Neural cell (in vitro differentiated cells): ENCODE results near the gene ADGRA1. TPM values are rescaled to one million over a fixed set of nuclear protein-coding genes. Genes with fewer than 3 reads are reported as not detected.

ENCODE experiments used
- H2AFZ ChIP-seq: fragments of 200-600, 300-800 bp; sonication (generic), shearing (Covaris generic); 2 replicates; pipeline ENCODE4 v1.6.0; 2014; ENCODE audit warnings: low read depth, mild to moderate bottlenecking, antibody characterized with exemption, low read length, moderate library complexity
- H3F3A ChIP-seq: fragments of 200-600 bp; shearing (Covaris generic); 2 replicates; pipeline ENCODE4 v1.6.1; 2016; ENCODE audit warnings: mild to moderate bottlenecking, moderate library complexity, mixed read lengths, antibody characterized with exemption, low read length; ENCODE audit not compliant: insufficient read depth, poor library complexity, severe bottlenecking
- H3K27ac ChIP-seq: fragments of 200-600, 300-800 bp; sonication (generic), shearing (Covaris generic); 2 replicates; pipeline ENCODE4 v1.5.1; 2014; ENCODE audit warnings: mild to moderate bottlenecking, low read length, moderate library complexity
- H3K27me3 ChIP-seq: fragments of 300-800, 200-600 bp; sonication (generic), shearing (Covaris generic); 2 replicates; pipeline ENCODE4 v1.6.0; 2014; ENCODE audit warnings: mild to moderate bottlenecking, low read depth, low read length, moderate library complexity; ENCODE audit not compliant: insufficient read depth
- H3K36me3 ChIP-seq: fragments of 300-800, 200-600 bp; sonication (generic), shearing (Covaris generic); 2 replicates; pipeline ENCODE4 v1.5.1; 2014; ENCODE audit warnings: mild to moderate bottlenecking, antibody characterized with exemption, low read length, moderate library complexity; ENCODE audit not compliant: insufficient read depth
- H3K4me2 ChIP-seq: fragments of 300-800, 200-600 bp; sonication (generic), shearing (Covaris generic); 2 replicates; pipeline ENCODE4 v1.6.0; 2014; ENCODE audit warnings: mild to moderate bottlenecking, low read length
- H3K4me3 ChIP-seq: fragments of 300-800, 200-600 bp; sonication (generic), shearing (Covaris generic); 2 replicates; pipeline ENCODE4 v1.5.1; 2014; ENCODE audit warnings: mild to moderate bottlenecking, low read length, moderate library complexity
- H3K79me2 ChIP-seq: fragments of 200-600 bp; shearing (Covaris generic); replicated peaks from 2 replicates; pipeline ENCODE4 v1.6.0; 2014; ENCODE audit warnings: mild to moderate bottlenecking, low read length, moderate library complexity; ENCODE audit not compliant: insufficient read depth
- H3K9ac ChIP-seq: fragments of 300-800, 200-600 bp; sonication (generic), shearing (Covaris generic); 2 replicates; pipeline ENCODE4 v1.6.1; 2016; ENCODE audit warnings: mild to moderate bottlenecking, low read length, mixed read lengths
- H3K9me2 ChIP-seq: fragments of 200-600 bp; shearing (Covaris generic); 2 replicates; pipeline ENCODE4 v1.6.1; 2016; ENCODE audit warnings: mild to moderate bottlenecking, low read length, mixed read lengths; ENCODE audit not compliant: insufficient read depth
- H3K9me3 ChIP-seq: fragments of 200-600, 300-800 bp; sonication (generic), shearing (Covaris generic); 2 replicates; pipeline ENCODE4 v1.6.1; 2016; ENCODE audit warnings: mild to moderate bottlenecking, mixed run types, low read length, moderate library complexity, mixed read lengths
- H4K20me1 ChIP-seq: fragments of 200-600 bp; shearing (Covaris generic); 2 replicates; pipeline ENCODE4 v1.6.1; 2016; ENCODE audit warnings: mild to moderate bottlenecking, mixed run types; ENCODE audit not compliant: insufficient read depth
- CTCF ChIP-seq: fragments of 450-650 bp; IDR thresholded peaks from 2 replicates; pipeline ENCODE4 v1.5.1; 2014; ENCODE audit warnings: antibody characterized with exemption, mild to moderate bottlenecking, moderate library complexity; ENCODE audit not compliant: poor library complexity, severe bottlenecking
- EP300 ChIP-seq: fragments of 450-650 bp; conservative IDR thresholded peaks from 2 replicates; pipeline ENCODE4 v1.6.1; 2014; ENCODE audit warnings: antibody characterized with exemption, mild to moderate bottlenecking, moderate library complexity; ENCODE audit not compliant: poor library complexity, severe bottlenecking
- EZH2 ChIP-seq: fragments of 200-600, 300-800 bp; shearing (Covaris generic), sonication (generic); IDR thresholded peaks from 2 replicates; pipeline ENCODE4 v1.6.1; 2014; ENCODE audit warnings: antibody characterized with exemption, low read length, borderline replicate concordance, mild to moderate bottlenecking; ENCODE audit not compliant: insufficient read depth, poor library complexity, severe bottlenecking
- MXI1 ChIP-seq: fragments of 450-650 bp; conservative IDR thresholded peaks from 2 replicates; pipeline ENCODE4 v1.6.1; 2014; ENCODE audit warnings: antibody characterized with exemption, mild to moderate bottlenecking; ENCODE audit not compliant: poor library complexity, severe bottlenecking
- POLR2AphosphoS5 ChIP-seq: IDR thresholded peaks from 2 replicates; pipeline ENCODE4 v1.6.1; 2012
- RAD21 ChIP-seq: fragments of 450-650 bp; conservative IDR thresholded peaks from 2 replicates; pipeline ENCODE4 v1.6.1; 2014; ENCODE audit warnings: antibody characterized with exemption, mild to moderate bottlenecking, moderate library complexity
- REST ChIP-seq: IDR thresholded peaks from 2 replicates; pipeline ENCODE4 v1.6.1; 2012; ENCODE audit warnings: borderline replicate concordance
- SMC3 ChIP-seq: fragments of 450-650 bp; conservative IDR thresholded peaks from 2 replicates; pipeline ENCODE4 v1.6.1; 2014; ENCODE audit warnings: antibody characterized with exemption, mild to moderate bottlenecking, moderate library complexity; ENCODE audit not compliant: poor library complexity
- TAF1 ChIP-seq: IDR thresholded peaks from 2 replicates; pipeline ENCODE4 v1.6.1; 2012; ENCODE audit warnings: low read depth
- polyA plus RNA-seq: library from polyadenylated mRNA; depleted of rRNA; stranded (reverse); fragments of >200 nt; gene quantifications from 2 replicates; pipeline ENCODE4 v1.2.3, GENCODE V29; 2014

The ADGRA1 gene
- polyA plus RNA-seq, 1 donor from 2014 or later = 2.2 TPM

GRCh38 chr10:133056001-133056400 lies 31.7 kb upstream of the ADGRA1 start:
- Histone ChIP-seq H2AFZ (no peak overlapping the region), H4K20me1 (no peaks in the 10 kb centered on the region), H3K27ac (no peak overlapping the region), H3K9me2 (no peaks in the 10 kb centered on the region), H3K79me2 (no peaks in the 10 kb centered on the region), H3F3A (no peaks in the 10 kb centered on the region), H3K4me2 (no peak overlapping the region), H3K27me3 (no peaks in the 10 kb centered on the region), H3K9ac (no peak overlapping the region), H3K9me3 (no peaks in the 10 kb centered on the region), H3K36me3 (no peaks in the 10 kb centered on the region), H3K4me3 (no peak overlapping the region)
- no peak for TF ChIP-seq EP300
- no peak for TF ChIP-seq RAD21
- no peak for TF ChIP-seq POLR2AphosphoS5
- no peak for TF ChIP-seq TAF1
- no peak for TF ChIP-seq MXI1
- no peak for TF ChIP-seq CTCF
- TF ChIP-seq REST = no peak
- TF ChIP-seq EZH2 = no peak
- no peak for TF ChIP-seq SMC3

DNA sequence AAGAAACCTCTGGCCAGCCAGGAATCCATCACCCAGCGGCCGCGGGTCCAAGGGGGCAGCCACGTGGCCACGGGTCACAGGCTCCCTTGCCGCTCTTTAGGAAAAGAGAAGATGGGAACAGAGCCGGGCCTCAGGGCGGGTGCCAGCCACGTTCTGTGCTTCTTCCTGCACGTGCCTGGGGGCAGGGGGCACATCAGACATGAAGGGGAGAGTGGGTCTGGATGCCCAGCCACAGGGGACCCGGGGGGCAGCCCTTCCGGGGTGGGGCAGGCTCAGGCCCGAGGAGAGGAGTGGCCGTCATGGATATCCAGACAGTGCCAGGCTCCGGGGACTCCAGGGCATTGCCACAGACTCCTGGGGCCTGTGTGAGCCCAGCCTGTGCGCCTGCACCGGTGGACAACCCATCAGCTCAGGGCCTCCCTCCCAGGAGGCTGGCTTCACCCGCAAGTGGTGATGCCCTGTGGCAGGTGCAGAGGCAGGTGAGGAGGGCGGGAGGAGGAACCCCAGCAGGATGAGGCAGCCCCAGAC lies 31.0 kb upstream of the ADGRA1 start:
- Histone ChIP-seq H3K9me2 (no peaks in the 10 kb centered on the region), H3K4me2 (no peak overlapping the region), H3F3A (no peaks in the 10 kb centered on the region), H3K27me3 (no peaks in the 10 kb centered on the region), H3K27ac (no peak overlapping the region), H4K20me1 (no peaks in the 10 kb centered on the region), H3K9ac (no peak overlapping the region), H3K79me2 (no peaks in the 10 kb centered on the region), H2AFZ (no peak overlapping the region), H3K36me3 (no peaks in the 10 kb centered on the region), H3K4me3 (no peak overlapping the region), H3K9me3 (no peaks in the 10 kb centered on the region)
- no peak for TF ChIP-seq SMC3
- no peak for TF ChIP-seq REST
- no peak for TF ChIP-seq POLR2AphosphoS5
- no peak for TF ChIP-seq EP300
- no peak for TF ChIP-seq MXI1
- TF ChIP-seq CTCF = no peak
- no peak for TF ChIP-seq TAF1
- no peak for TF ChIP-seq EZH2
- no peak for TF ChIP-seq RAD21
